ENCODE measurements around the gene ESRRB.

The ESRRB gene

GRCh38 chr14:76456891-76457586, 81.1 kb downstream of the ESRRB start:
- DNase-seq, result no peak

- DNase-seq, result no peak
These were observed 81.9 kb downstream of the ESRRB start for GRCh38 chr14:76457841-76458240.

- DNase-seq, result no peak
These were observed 85.9 kb downstream of the ESRRB start for GRCh38 chr14:76461886-76462285.

GRCh38 chr14:76462330-76462729, 86.4 kb downstream of the ESRRB start:
- DNase-seq, result no peak

- no peak for DNase-seq
These were observed 87.2 kb downstream of the ESRRB start for GRCh38 chr14:76463105-76463504.

GRCh38 chr14:76464856-76465255, 88.9 kb downstream of the ESRRB start:
- DNase-seq, result no peak

- no peak for DNase-seq
These were observed 89.7 kb downstream of the ESRRB start for GRCh38 chr14:76465664-76466063.

GRCh38 chr14:76467711-76468155, 91.8 kb downstream of the ESRRB start:
- DNase-seq, result no peak

GRCh38 chr14:76472199-76472723, 96.3 kb downstream of the ESRRB start:
- DNase-seq, result no peak

GRCh38 chr14:76473481-76474263, 97.7 kb downstream of the ESRRB start:
- no peak for DNase-seq

GRCh38 chr14:76480426-76480825, 104.5 kb downstream of the ESRRB start:
- DNase-seq, result no peak

GRCh38 chr14:76484355-76484754, 108.4 kb downstream of the ESRRB start:
- DNase-seq, result no peak

- DNase-seq, result no peak
These were observed 110.4 kb downstream of the ESRRB start for GRCh38 chr14:76486251-76486743.

GRCh38 chr14:76488551-76488950, 112.6 kb downstream of the ESRRB start:
- no peak for DNase-seq

- DNase-seq, result no peak
These were observed 113.7 kb downstream of the ESRRB start for GRCh38 chr14:76489667-76490066.

GRCh38 chr14:76490111-76490510, 114.2 kb downstream of the ESRRB start:
- no peak for DNase-seq

- DNase-seq, result no peak
These were observed 114.8 kb downstream of the ESRRB start for GRCh38 chr14:76490735-76491134.

- DNase-seq, result no peak
These were observed 115.4 kb downstream of the ESRRB start for GRCh38 chr14:76491172-76491930.

GRCh38 chr14:76495983-76496382, 120.0 kb downstream of the ESRRB start:
- no peak for DNase-seq

GRCh38 chr14:76496595-76496994, 120.7 kb downstream of the ESRRB start:
- no peak for DNase-seq

GRCh38 chr14:76497550-76498462, 121.9 kb downstream of the ESRRB start:
- no peak for DNase-seq

- DNase-seq, result no peak
These were observed 122.6 kb downstream of the ESRRB start for GRCh38 chr14:76498463-76498935.

Data from activated naive CD4-positive, alpha-beta T cell (primary cell).